ENCODE data around the gene FAM83F. TPM values are rescaled to one million over a fixed set of nuclear protein-coding genes. Genes with fewer than 3 reads are reported as not detected.

Gene FAM83F
- total RNA-seq, 6 experiments from 2014 or later = not detected

DNA sequence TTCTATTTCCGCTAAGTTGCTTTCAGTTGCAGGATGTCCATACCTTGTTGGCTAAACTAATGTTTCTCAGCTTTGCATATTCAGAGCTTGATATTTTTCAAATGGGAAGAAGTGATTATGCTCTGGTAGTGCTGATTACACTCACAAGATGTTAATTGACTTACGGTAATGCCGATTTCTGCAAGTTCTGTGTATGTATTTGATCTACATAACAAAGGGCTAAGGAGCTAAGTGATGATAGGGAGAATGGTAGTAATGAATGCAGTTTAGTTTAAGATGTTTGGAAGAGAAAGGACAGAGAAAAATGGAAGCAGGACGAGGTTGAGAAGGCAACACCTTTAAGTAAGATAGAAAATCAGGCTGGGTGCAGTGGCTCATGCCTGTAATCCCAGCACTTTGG, 61.4 kb downstream of the FAM83F start:
- no peak for DNase-seq
- H3K27me3 Mint-ChIP-seq (ENCODE audit: insufficient read depth) = peaks cover 4% of the 10 kb centered on the region
- H3K9me3 Mint-ChIP-seq = no peaks in the 10 kb centered on the region
- H3K4me3 Mint-ChIP-seq = no peak overlapping the region
- H3K4me1 Mint-ChIP-seq (ENCODE audit: low read depth) = peaks cover 18% of the 10 kb centered on the region
- TF ChIP-seq CTCF (IDR thresholded peaks at IDR 0.05) = no peak
- H3K27ac Mint-ChIP-seq = no peak overlapping the region
- no peaks in the 10 kb centered on the region for H3K36me3 Mint-ChIP-seq (ENCODE audit: low read depth)

- no peak for DNase-seq
- Mint-ChIP-seq H3K36me3 (ENCODE audit: low read depth) (no peaks in the 10 kb centered on the region), H3K4me1 (ENCODE audit: low read depth) (peaks cover 14% of the 10 kb centered on the region), H3K9me3 (no peaks in the 10 kb centered on the region), H3K27ac (no peak overlapping the region), H3K4me3 (no peak overlapping the region), H3K27me3 (ENCODE audit: insufficient read depth) (peaks cover 4% of the 10 kb centered on the region)
- TF ChIP-seq CTCF (IDR thresholded peaks at IDR 0.05) = no peak
These were observed 61.8 kb downstream of the FAM83F start for GRCh38 chr22:40056559-40056958.

DNA sequence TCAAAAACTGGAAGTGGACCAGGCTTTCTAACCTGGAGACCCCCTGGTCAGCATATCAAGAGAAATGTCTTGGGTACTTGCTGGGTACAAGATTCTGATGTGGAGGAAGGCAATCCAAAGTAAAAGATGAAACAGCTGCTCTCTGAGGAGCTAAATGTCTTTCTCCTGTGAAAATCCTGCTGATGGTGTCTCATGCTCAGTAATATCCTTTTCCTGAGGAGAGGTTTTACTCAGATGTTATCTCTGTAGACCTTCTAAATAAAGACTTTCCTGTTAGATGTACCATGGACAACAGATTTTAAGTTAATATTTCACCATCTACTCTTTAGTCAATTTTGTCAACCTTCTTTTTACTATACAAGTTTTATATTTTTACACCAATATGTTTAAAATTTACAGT, 62.9 kb downstream of the FAM83F start:
- no peak for DNase-seq
- Mint-ChIP-seq H3K9me3 (no peaks in the 10 kb centered on the region), H3K36me3 (ENCODE audit: low read depth) (no peaks in the 10 kb centered on the region), H3K27me3 (ENCODE audit: insufficient read depth) (peaks cover 1% of the 10 kb centered on the region; the same call in 1 of the 2 replicates), H3K4me3 (no peak overlapping the region), H3K27ac (no peak overlapping the region), H3K4me1 (ENCODE audit: low read depth) (peaks cover 14% of the 10 kb centered on the region)
- no peak for TF ChIP-seq CTCF (IDR thresholded peaks at IDR 0.05)

- Mint-ChIP-seq H3K36me3 (ENCODE audit: low read depth) (no peaks in the 10 kb centered on the region), H3K27me3 (ENCODE audit: insufficient read depth) (peaks cover 3% of the 10 kb centered on the region), H3K4me1 (ENCODE audit: low read depth) (peaks cover 14% of the 10 kb centered on the region), H3K27ac (no peak overlapping the region), H3K9me3 (no peaks in the 10 kb centered on the region), H3K4me3 (no peak overlapping the region)
- no peak for TF ChIP-seq CTCF (IDR thresholded peaks at IDR 0.05)
- no peak for DNase-seq
These were observed 63.5 kb downstream of the FAM83F start for GRCh38 chr22:40058265-40058664.

DNA sequence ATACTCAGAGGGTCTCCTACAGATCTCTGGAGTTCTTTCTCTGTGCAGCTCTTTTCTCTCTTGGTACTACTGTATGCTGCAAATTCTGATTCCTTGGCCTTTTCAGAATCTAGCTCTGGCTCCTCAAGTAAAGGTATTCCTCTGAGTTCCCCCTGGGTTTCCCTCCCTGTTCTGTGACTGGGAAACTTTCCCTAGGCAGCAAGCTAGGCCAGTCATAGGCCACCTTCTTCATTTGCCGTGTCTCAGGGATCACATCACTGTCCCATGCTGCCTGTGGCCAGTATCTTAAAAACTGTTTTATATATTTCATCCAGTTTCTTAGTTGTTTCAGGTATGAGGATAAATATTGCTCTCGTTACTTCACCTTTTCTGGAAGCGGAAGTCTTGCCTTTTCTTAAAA, 71.2 kb downstream of the FAM83F start:
- Mint-ChIP-seq H3K9me3 (no peaks in the 10 kb centered on the region), H3K36me3 (ENCODE audit: low read depth) (no peaks in the 10 kb centered on the region), H3K27ac (no peak overlapping the region), H3K4me1 (ENCODE audit: low read depth) (peaks cover 11% of the 10 kb centered on the region), H3K4me3 (no peak overlapping the region), H3K27me3 (ENCODE audit: insufficient read depth) (peaks cover 6% of the 10 kb centered on the region)
- no peak for DNase-seq
- TF ChIP-seq CTCF (IDR thresholded peaks at IDR 0.05) = no peak

DNA sequence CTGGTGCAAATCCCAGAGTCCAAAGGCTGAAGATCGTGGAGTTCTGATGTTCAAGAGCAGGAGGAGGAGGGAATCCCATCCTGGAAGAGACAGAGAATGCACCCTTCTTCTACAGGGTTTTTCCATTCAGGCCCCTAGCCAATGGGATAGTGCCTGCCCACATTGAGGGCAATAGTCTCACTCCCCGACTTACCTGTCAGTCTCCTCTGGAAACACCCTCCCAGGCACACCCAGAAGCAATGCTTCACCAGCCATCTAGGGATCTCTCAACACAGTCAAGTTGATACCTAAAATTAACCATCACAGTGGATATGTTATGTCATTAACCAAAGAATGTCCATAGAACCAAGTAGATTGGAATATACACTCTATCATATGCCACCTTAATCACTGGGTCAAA, 72.9 kb downstream of the FAM83F start:
- TF ChIP-seq CTCF (IDR thresholded peaks at IDR 0.05) = no peak
- peaks cover 6% of the 10 kb centered on the region for H3K27me3 Mint-ChIP-seq (ENCODE audit: insufficient read depth)
- no peaks in the 10 kb centered on the region for H3K36me3 Mint-ChIP-seq (ENCODE audit: low read depth)
- DNase-seq = no peak
- H3K27ac Mint-ChIP-seq = no peak overlapping the region
- H3K9me3 Mint-ChIP-seq = no peaks in the 10 kb centered on the region
- peaks cover 16% of the 10 kb centered on the region for H3K4me1 Mint-ChIP-seq (ENCODE audit: low read depth)
- H3K4me3 Mint-ChIP-seq = no peak overlapping the region

Data from HFFc6 (cell line).